SK-N-MC (cell line): ENCODE results near the gene ADIPOR2.

Experiments used
- DNase-seq: peaks from one replicate; pipeline ENCODE4 v3.0.0-alpha.2; 2011; ENCODE audit warnings: low read depth, low spot score
- H3K27ac ChIP-seq: fragments of 200-600 bp; sonication (generic); 2 replicates; pipeline ENCODE4 v1.5.1; 2016; ENCODE audit warnings: mixed run types
- H3K36me3 ChIP-seq: fragments of 200-600 bp; sonication (generic); 2 replicates; pipeline ENCODE4 v1.6.1; 2017; ENCODE audit warnings: antibody characterized with exemption, low read length, mixed read lengths; ENCODE audit not compliant: insufficient read depth
- H3K4me3 ChIP-seq: fragments of 200-600 bp; sonication (generic); 2 replicates; pipeline ENCODE4 v1.5.1; 2016
- H3K9ac ChIP-seq: fragments of 200-600 bp; sonication (generic); 2 replicates; pipeline ENCODE4 v1.8.0; 2017; ENCODE audit warnings: mixed run types, mixed read lengths; ENCODE audit not compliant: insufficient read length
- H3K9me3 ChIP-seq: fragments of 200-600 bp; sonication (generic); 2 replicates; pipeline ENCODE4 v1.6.1; 2017; ENCODE audit warnings: low read depth, mild to moderate bottlenecking, antibody characterized with exemption, low read length, moderate library complexity, mixed read lengths
- EZH2 ChIP-seq: fragments of 200-600 bp; sonication (generic); IDR thresholded peaks from one replicate; pipeline ENCODE4 v1.6.1; 2017; ENCODE audit warnings: antibody characterized with exemption
- FOXP2 ChIP-seq: optimal IDR thresholded peaks from 2 replicates; pipeline ENCODE3; 2011; ENCODE audit warnings: mild to moderate bottlenecking, moderate library complexity; ENCODE audit not compliant: insufficient read depth; ENCODE audit errors: extremely low read length, control extremely low read depth
- POLR2AphosphoS5 ChIP-seq: IDR thresholded peaks from 2 replicates; pipeline ENCODE4 v1.6.1; 2012; ENCODE audit warnings: mild to moderate bottlenecking, low read depth, low read length, borderline replicate concordance

Gene ADIPOR2

DNA sequence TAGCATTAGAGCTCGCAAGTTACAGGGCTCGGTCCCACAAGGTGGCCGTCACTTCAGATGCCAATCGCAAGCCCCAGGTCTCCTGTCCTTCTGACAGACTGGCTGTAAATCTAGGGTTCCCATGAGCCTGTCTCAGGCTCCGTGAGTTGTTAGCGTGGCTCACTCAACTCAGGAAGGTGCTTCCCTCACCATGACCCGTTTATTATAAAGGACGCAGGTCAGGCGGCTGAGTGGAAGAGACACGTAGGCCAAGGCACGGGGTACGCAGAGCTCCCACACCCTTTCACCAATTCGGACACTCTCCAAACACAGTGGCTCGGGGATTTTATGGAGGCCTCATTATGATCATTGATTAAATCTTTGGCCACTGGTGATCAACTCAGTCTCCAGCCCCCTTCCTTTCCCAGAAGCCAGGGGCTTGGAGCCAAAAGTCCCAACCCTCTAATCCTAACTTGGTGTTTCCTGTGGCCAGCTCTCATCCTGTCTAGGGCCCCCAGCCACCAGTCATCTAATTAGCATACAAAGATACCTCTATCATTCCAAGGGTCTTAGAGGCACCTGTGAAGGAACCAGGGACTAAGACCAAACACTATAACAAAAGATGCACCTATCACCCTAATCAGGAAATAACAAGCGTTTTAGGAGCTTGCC, 103.7 kb downstream of the ADIPOR2 start:
- H3K4me3 ChIP-seq: no peak overlapping the region
- TF ChIP-seq EZH2 (no peak), POLR2AphosphoS5 (no peak), FOXP2 (no peak)
- no peaks in the 10 kb centered on the region for H3K9me3 ChIP-seq
- no peaks in the 10 kb centered on the region for H3K36me3 ChIP-seq
- DNase-seq: no peak
- H3K9ac ChIP-seq: no peak overlapping the region
- no peak overlapping the region for H3K27ac ChIP-seq

- H3K9me3 ChIP-seq: no peaks in the 10 kb centered on the region
- no peak overlapping the region for H3K9ac ChIP-seq
- H3K36me3 ChIP-seq: no peaks in the 10 kb centered on the region
- H3K27ac ChIP-seq: no peak overlapping the region
- H3K4me3 ChIP-seq: no peak overlapping the region
- DNase-seq: no peak
- no peak for TF ChIP-seq EZH2
- no peak for TF ChIP-seq POLR2AphosphoS5
- TF ChIP-seq FOXP2: no peak
Measured at GRCh38 chr12:1795221-1795784, 104.4 kb downstream of the ADIPOR2 start.

DNA sequence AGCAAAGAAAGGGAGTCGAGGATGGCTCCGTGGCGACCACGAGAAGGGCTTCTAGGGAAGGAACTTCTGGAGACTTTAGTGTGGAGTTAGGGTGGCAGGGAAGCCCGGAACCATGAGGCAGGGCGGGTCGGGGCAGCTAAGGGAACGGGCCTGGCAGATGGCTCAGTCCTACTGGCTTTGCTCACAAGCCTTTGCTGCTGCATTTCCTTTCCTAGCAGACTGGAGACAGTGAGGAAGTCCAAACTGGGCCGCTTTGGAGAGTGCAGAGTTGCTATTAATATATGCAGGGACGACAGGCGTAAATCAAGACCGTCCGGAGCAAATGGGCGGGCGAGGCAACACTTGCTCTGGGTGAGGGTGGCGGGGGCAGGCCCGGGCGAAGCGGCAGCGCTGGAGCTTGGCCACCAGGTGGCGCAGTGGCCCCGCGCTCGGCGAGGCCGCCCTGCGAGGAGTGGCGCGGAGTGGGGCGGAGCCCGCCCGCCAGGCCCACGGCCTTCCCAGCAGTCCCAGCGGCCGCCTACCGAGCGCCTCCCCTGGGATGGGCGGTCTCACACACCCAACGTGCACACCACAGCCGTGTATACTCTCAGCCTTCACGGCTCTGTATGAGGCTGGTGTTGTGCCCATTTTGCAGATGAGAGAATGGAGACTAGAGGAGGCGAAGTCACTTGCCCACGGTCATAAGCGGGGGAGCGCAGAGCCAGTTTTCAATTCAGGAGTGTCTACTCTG, 105.1 kb downstream of the ADIPOR2 start:
- DNase-seq: no peak
- H3K36me3 ChIP-seq: no peaks in the 10 kb centered on the region
- no peaks in the 10 kb centered on the region for H3K9me3 ChIP-seq
- TF ChIP-seq POLR2AphosphoS5 (peak; percentile 67; the same call in 1 of the 2 replicates), EZH2 (no peak), FOXP2 (peak; percentile 84)
- H3K27ac ChIP-seq: no peak overlapping the region
- no peak overlapping the region for H3K9ac ChIP-seq
- 0 out of 2 replicates have a peak overlapping the region, but pooled peaks have one; percentile 24 for H3K4me3 ChIP-seq

- Histone ChIP-seq H3K9ac (no peak overlapping the region), H3K27ac (no peak overlapping the region), H3K4me3 (no peak overlapping the region), H3K36me3 (no peaks in the 10 kb centered on the region), H3K9me3 (no peaks in the 10 kb centered on the region)
- no peak for TF ChIP-seq FOXP2
- no peak for TF ChIP-seq POLR2AphosphoS5
- TF ChIP-seq EZH2: no peak
- no peak for DNase-seq
Measured at GRCh38 chr12:1796515-1797010, 105.7 kb downstream of the ADIPOR2 start.

GRCh38 chr12:1797011-1797901, 106.4 kb downstream of the ADIPOR2 start:
- Histone ChIP-seq H3K9me3 (no peaks in the 10 kb centered on the region), H3K9ac (no peak overlapping the region), H3K4me3 (no peak overlapping the region), H3K36me3 (no peaks in the 10 kb centered on the region), H3K27ac (no peak overlapping the region)
- DNase-seq: no peak
- no peak for TF ChIP-seq EZH2
- TF ChIP-seq FOXP2: no peak
- TF ChIP-seq POLR2AphosphoS5: no peak

DNA sequence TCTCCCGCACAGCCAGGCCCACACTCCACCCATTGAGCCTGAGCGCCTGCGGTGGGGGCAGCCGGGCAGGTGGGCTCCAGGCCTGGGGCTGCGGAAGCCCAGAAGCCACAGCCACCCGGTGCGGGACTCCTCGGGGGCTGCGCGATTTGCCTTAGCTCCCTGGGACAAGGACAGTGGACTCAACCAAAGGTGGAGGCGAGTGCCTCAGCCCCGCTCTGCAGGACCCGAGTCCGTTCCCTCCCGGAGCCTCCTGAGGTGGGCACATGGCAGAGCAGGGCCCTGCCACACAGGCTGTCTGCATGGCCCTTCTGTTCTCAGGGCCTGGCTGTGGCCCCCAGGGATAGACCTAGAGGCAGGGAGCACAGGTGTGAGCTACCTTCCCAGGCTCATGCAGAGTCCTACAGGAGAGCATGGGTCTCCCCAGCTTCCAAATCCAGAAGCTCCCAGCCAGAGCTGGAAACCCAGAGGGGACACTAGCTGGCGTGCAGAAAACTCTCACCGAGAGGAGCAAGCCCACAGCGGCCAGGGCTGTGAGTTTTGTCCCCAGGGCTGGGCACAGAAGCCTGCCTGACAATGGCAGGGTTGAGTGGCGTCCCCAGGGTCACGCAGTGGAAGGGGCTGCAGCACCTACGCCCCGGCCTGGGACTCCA, 107.2 kb downstream of the ADIPOR2 start:
- Histone ChIP-seq H3K9me3 (no peaks in the 10 kb centered on the region), H3K36me3 (no peaks in the 10 kb centered on the region), H3K27ac (no peak overlapping the region), H3K9ac (no peak overlapping the region), H3K4me3 (no peak overlapping the region)
- DNase-seq: no peak
- TF ChIP-seq POLR2AphosphoS5 (no peak), FOXP2 (no peak), EZH2 (no peak)

- no peak overlapping the region for H3K4me3 ChIP-seq
Measured at GRCh38 chr12:1798641-1799020, 107.8 kb downstream of the ADIPOR2 start.

More at GRCh38 chr12:1798641-1799020, 107.8 kb downstream of the ADIPOR2 start:
- no peaks in the 10 kb centered on the region for H3K36me3 ChIP-seq
- no peaks in the 10 kb centered on the region for H3K9me3 ChIP-seq
- no peak overlapping the region for H3K9ac ChIP-seq
- no peak overlapping the region for H3K27ac ChIP-seq
- TF ChIP-seq POLR2AphosphoS5 (no peak), FOXP2 (no peak), EZH2 (no peak)
- no peak for DNase-seq
